NOMO-1 treated with DMSO at 0.1 percent for 48 hours (cell line): ENCODE results near the gene NDUFS7.
A peak's percentile ranks its signal among the peaks of the same experiment; 100 is the strongest.
"Not testable (repeated sequence)": the region's sequence is repeated elsewhere in the genome, so short reads cannot be mapped to it uniquely, and the experiment has no call there.

Source experiments
- DNase-seq: peaks from one replicate; lab custom pipeline; 2025; ENCODE audit not compliant: unreplicated experiment; lab: John Stamatoyannopoulos, UW

NDUFS7 gene

GRCh38 chr19:1431759-1432506, 48.2 kb downstream of the NDUFS7 start:
- no peak for DNase-seq

- no peak for DNase-seq
Measured at GRCh38 chr19:1432507-1432887, 48.8 kb downstream of the NDUFS7 start.

GRCh38 chr19:1433119-1434039, 49.7 kb downstream of the NDUFS7 start:
- DNase-seq = no peak

GRCh38 chr19:1434040-1434366, 50.3 kb downstream of the NDUFS7 start:
- DNase-seq = no peak

GRCh38 chr19:1434577-1435060, 50.9 kb downstream of the NDUFS7 start:
- no peak for DNase-seq

GRCh38 chr19:1435378-1435989, 51.8 kb downstream of the NDUFS7 start:
- DNase-seq = no peak

- no peak for DNase-seq
Measured at GRCh38 chr19:1437609-1438008, 53.9 kb downstream of the NDUFS7 start.

- DNase-seq = peak; percentile 84
Measured at GRCh38 chr19:1438035-1438932, 54.6 kb downstream of the NDUFS7 start, which contains the start of gene RPS15. Gene RPS15 (plus strand): TSS chr19:1438396. CDS start chr19:1438426, 30 bp downstream.

GRCh38 chr19:1438933-1439354, 55.2 kb downstream of the NDUFS7 start:
- DNase-seq = no peak

GRCh38 chr19:1439525-1440417, 56.1 kb downstream of the NDUFS7 start:
- not testable (repeated sequence) for DNase-seq

GRCh38 chr19:1440418-1440801, 56.7 kb downstream of the NDUFS7 start:
- DNase-seq = no peak

- DNase-seq = no peak
Measured at GRCh38 chr19:1441022-1441426, 57.3 kb downstream of the NDUFS7 start.

GRCh38 chr19:1441677-1442438, 58.2 kb downstream of the NDUFS7 start:
- DNase-seq = no peak
